ENCODE results near the gene CA7.

- TF ChIP-seq POLR2AphosphoS5 (IDR thresholded peaks at IDR 0.05; ENCODE audit: borderline replicate concordance, low read depth, low read length) (no peak), EZH2 (IDR thresholded peaks at IDR 0.05) (no peak)
Observed at GRCh38 chr16:66859397-66860068, 15.3 kb downstream of the CA7 start.

All from SK-N-MC (cell line).